Adipocyte (in vitro differentiated cells): ENCODE measurements around the gene SMAD3.

ENCODE experiments used
- DNase-seq: peaks from one replicate; pipeline ENCODE4 v3.0.0-alpha.2; 2015; ENCODE audit warnings: low read depth
- H3K27me3 ChIP-seq: replicated peaks from 2 replicates; pipeline ENCODE4 v1.7.0; 2013; ENCODE audit warnings: mild to moderate bottlenecking, low read length, moderate library complexity; ENCODE audit not compliant: control insufficient read depth, insufficient read depth
- H3K36me3 ChIP-seq: 2 replicates; pipeline ENCODE4 v1.7.0; 2013; ENCODE audit warnings: low read length, mild to moderate bottlenecking, moderate library complexity; ENCODE audit not compliant: control insufficient read depth, insufficient read depth, severe bottlenecking
- H3K4me1 ChIP-seq: 2 replicates; pipeline ENCODE4 v1.7.0; 2013; ENCODE audit warnings: mild to moderate bottlenecking, low read length, moderate library complexity; ENCODE audit not compliant: control insufficient read depth, insufficient read depth
- H3K4me3 ChIP-seq: 2 replicates; pipeline ENCODE4 v1.7.0; 2013; ENCODE audit warnings: mild to moderate bottlenecking, low read length, moderate library complexity
- H3K9ac ChIP-seq: 2 replicates; pipeline ENCODE4 v1.7.0; 2013; ENCODE audit warnings: mild to moderate bottlenecking, low read length, moderate library complexity
- H3K9me3 ChIP-seq: 2 replicates; pipeline ENCODE4 v1.7.0; 2013; ENCODE audit warnings: mild to moderate bottlenecking, low read length, moderate library complexity; ENCODE audit not compliant: control insufficient read depth

The SMAD3 gene

GRCh38 chr15:67171471-67171870, 106.1 kb downstream of the SMAD3 start:
- H3K4me3 ChIP-seq: no peak overlapping the region
- peaks cover 71% of the 10 kb centered on the region for H3K36me3 ChIP-seq
- DNase-seq: no peak
- no peaks in the 10 kb centered on the region for H3K27me3 ChIP-seq
- peaks cover 34% of the 10 kb centered on the region for H3K4me1 ChIP-seq
- H3K9ac ChIP-seq: no peak overlapping the region
- no peaks in the 10 kb centered on the region for H3K9me3 ChIP-seq

GRCh38 chr15:67172172-67172571, 106.8 kb downstream of the SMAD3 start:
- DNase-seq: no peak
- Histone ChIP-seq H3K4me3 (no peak overlapping the region), H3K36me3 (peaks cover 65% of the 10 kb centered on the region), H3K4me1 (peaks cover 41% of the 10 kb centered on the region), H3K9me3 (no peaks in the 10 kb centered on the region), H3K9ac (no peak overlapping the region), H3K27me3 (no peaks in the 10 kb centered on the region)

DNA sequence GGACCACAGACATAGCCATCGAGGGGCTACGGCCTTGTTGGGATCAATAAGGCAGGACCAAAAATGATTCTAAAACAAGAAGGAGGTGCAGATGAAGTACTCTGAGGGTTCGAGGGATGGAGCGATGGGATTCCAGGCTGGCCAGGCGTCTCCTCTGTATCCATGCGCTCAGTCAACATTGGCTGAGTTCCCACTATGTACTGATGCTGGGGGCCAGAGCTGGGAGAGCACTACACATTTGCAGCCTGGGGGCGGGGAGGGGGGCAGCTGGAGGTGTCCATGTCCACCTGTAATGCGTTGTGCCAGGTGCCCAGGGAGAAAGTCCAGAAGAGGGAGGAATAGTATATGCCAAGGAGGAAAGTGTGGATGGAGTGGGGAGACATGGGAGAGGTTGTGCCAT, 107.6 kb downstream of the SMAD3 start:
- DNase-seq: no peak
- Histone ChIP-seq H3K4me3 (no peak overlapping the region), H3K4me1 (peaks cover 38% of the 10 kb centered on the region), H3K27me3 (no peaks in the 10 kb centered on the region), H3K36me3 (peaks cover 59% of the 10 kb centered on the region), H3K9me3 (no peaks in the 10 kb centered on the region), H3K9ac (no peak overlapping the region)

GRCh38 chr15:67173786-67174185, 108.4 kb downstream of the SMAD3 start:
- Histone ChIP-seq H3K9me3 (no peaks in the 10 kb centered on the region), H3K4me3 (no peak overlapping the region), H3K4me1 (peaks cover 38% of the 10 kb centered on the region), H3K9ac (no peak overlapping the region), H3K27me3 (no peaks in the 10 kb centered on the region), H3K36me3 (peaks cover 56% of the 10 kb centered on the region)
- no peak for DNase-seq

- Histone ChIP-seq H3K36me3 (peaks cover 58% of the 10 kb centered on the region), H3K4me3 (no peak overlapping the region), H3K9me3 (no peaks in the 10 kb centered on the region), H3K9ac (no peak overlapping the region), H3K27me3 (no peaks in the 10 kb centered on the region), H3K4me1 (peaks cover 41% of the 10 kb centered on the region)
- DNase-seq: no peak
Observed at GRCh38 chr15:67174446-67174845, 109.0 kb downstream of the SMAD3 start.

- H3K36me3 ChIP-seq: peaks cover 59% of the 10 kb centered on the region
- peaks cover 41% of the 10 kb centered on the region for H3K4me1 ChIP-seq
- H3K4me3 ChIP-seq: no peak overlapping the region
- DNase-seq: no peak
- H3K9me3 ChIP-seq: no peaks in the 10 kb centered on the region
- no peak overlapping the region for H3K9ac ChIP-seq
- no peaks in the 10 kb centered on the region for H3K27me3 ChIP-seq
Observed at GRCh38 chr15:67174864-67175573, 109.6 kb downstream of the SMAD3 start.

DNA sequence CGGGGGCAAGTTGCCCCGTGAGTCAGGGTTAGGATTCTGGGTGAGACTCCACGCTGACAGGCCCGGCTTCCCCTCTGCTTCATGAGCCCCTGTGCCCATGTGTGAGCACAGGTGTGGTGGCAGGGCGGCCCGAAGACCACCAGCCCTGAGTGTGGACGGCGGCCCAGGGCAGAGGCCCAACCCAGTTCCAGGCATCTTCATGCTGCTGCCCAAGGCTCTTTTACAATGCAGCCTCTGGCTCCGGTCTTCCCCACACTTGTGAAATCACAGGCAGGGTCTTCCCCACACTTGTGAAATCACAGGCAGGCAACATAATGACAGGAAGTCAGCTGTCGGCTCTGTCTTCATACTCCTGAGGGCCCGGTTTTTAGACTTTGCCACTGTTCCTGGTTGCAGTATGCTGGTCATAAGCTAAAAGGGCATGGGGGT, 110.3 kb downstream of the SMAD3 start:
- Histone ChIP-seq H3K4me3 (peak overlapping the region; percentile 30), H3K36me3 (peaks cover 58% of the 10 kb centered on the region)
- no peak for DNase-seq

GRCh38 chr15:67176195-67176971, 111.0 kb downstream of the SMAD3 start:
- H3K27me3 ChIP-seq: no peaks in the 10 kb centered on the region
- H3K36me3 ChIP-seq: peaks cover 51% of the 10 kb centered on the region
- peaks cover 41% of the 10 kb centered on the region for H3K4me1 ChIP-seq
- no peaks in the 10 kb centered on the region for H3K9me3 ChIP-seq
- peak overlapping the region; percentile 30 for H3K4me3 ChIP-seq
- DNase-seq: no peak
- no peak overlapping the region for H3K9ac ChIP-seq

More for the DNA sequence above, 110.3 kb downstream of the SMAD3 start:
- H3K9me3 ChIP-seq: no peaks in the 10 kb centered on the region
- no peak overlapping the region for H3K9ac ChIP-seq
- peaks cover 41% of the 10 kb centered on the region for H3K4me1 ChIP-seq
- no peaks in the 10 kb centered on the region for H3K27me3 ChIP-seq

DNA sequence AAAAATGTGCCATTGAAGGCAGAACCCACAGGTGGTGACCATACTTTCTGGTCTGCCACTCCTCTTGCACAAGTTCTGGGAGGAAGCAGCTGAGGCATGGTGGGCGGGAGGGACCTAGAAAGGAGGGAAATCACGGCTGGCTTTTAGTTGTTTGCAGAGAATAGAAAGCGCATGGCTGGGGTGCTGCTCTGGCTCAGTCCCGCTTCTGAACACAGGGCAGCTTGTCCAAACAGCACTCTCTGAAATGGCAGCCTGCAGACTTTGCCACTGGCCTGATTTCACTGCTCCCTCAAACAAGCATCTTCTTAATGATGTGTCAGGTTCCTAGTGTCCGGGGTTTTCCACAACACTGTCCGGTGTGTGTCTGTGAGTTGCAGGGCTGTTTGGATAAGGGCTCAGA, 112.3 kb downstream of the SMAD3 start:
- H3K9me3 ChIP-seq: no peaks in the 10 kb centered on the region
- H3K36me3 ChIP-seq: peaks cover 49% of the 10 kb centered on the region
- H3K9ac ChIP-seq: peak overlapping the region; percentile 19
- no peak overlapping the region for H3K4me3 ChIP-seq
- peak; percentile 32 for DNase-seq
- peaks cover 41% of the 10 kb centered on the region for H3K4me1 ChIP-seq
- no peaks in the 10 kb centered on the region for H3K27me3 ChIP-seq

GRCh38 chr15:67178569-67179210, 113.3 kb downstream of the SMAD3 start:
- peak; percentile 92 for DNase-seq

DNA sequence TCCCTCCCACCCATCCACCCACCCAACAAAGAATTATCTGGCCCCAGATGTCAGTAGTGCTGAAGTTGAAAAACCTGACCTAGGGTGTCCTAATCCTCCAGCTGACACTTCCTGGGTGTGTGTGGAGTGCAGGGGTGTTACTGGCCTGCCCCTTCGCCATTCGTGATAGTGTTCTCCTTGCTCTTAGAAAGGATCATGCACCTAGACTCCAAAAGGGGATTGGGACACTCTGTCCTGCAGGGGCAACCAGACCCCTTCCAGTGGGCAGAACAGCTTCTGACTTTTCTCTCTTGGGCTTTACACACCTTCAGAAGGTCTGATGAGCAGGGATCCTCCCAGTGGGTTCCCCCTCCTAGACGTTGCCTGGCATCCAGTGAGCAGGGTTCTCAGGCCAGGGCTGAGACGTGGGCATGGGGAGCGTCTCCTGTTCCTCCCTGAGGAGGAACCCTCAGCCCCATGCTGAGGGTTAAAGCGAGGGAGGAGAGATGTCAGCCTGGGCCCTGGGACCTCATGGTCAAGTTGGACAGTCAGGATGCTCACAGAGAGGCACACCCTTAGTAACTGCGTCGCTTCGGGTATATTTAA, 114.1 kb downstream of the SMAD3 start:
- Histone ChIP-seq H3K9ac (no peak overlapping the region), H3K4me1 (peaks cover 56% of the 10 kb centered on the region), H3K27me3 (no peaks in the 10 kb centered on the region), H3K9me3 (no peaks in the 10 kb centered on the region), H3K36me3 (peaks cover 40% of the 10 kb centered on the region), H3K4me3 (no peak overlapping the region)
- no peak for DNase-seq

More at GRCh38 chr15:67178569-67179210, 113.3 kb downstream of the SMAD3 start:
- Histone ChIP-seq H3K4me1 (peaks cover 48% of the 10 kb centered on the region), H3K4me3 (no peak overlapping the region), H3K27me3 (no peaks in the 10 kb centered on the region), H3K36me3 (peaks cover 41% of the 10 kb centered on the region), H3K9ac (peak overlapping the region; percentile 19), H3K9me3 (no peaks in the 10 kb centered on the region)
